Left colon (tissue), 2 donors: ENCODE measurements around the gene VPS35. TPM values are rescaled to one million over a fixed set of nuclear protein-coding genes. Genes with fewer than 3 reads are reported as not detected.
"Not testable (repeated sequence)": the region's sequence is repeated elsewhere in the genome, so short reads cannot be mapped to it uniquely, and the experiment has no call there.

Experiments
- ATAC-seq: fragments of 200-7000 bp; cut with Tn5 transposase; one replicate; pipeline ENCODE4 v1.9.1; 2020; ENCODE audit warnings: mild to moderate bottlenecking, moderate library complexity
- DNase-seq, 2 donors: peaks; one replicate each; pipeline ENCODE4 v3.0.0-alpha.2; 2020
- intact Hi-C, 2 donors: fragments of 100-400 bp; cut with DNase I in 1 of 2; cut with micrococcal nuclease in 1 of 2; formaldehyde crosslinking; loops; one replicate each; pipeline versions ENCODE4 v1.11.2 to v1.14.0; 2022; cut with DNase I, micrococcal nuclease
- total RNA-seq, 2 donors: library from RNA; stranded (reverse); fragmentation: NEBNext Ultra II Directional; extraction: Animal tissue kit (Norgen Biotek cat#: 25700); gene quantifications; one replicate each; pipeline ENCODE4 v1.2.1, GENCODE V29; 2021
- donor health status: DM: no; HTN: no; CAD: no.
- donor health status: DM: yes; HTN: yes; CAD: no.

The VPS35 gene
- total RNA-seq, 2 donors from 2014 or later, result 82.1 to 108 TPM

DNA sequence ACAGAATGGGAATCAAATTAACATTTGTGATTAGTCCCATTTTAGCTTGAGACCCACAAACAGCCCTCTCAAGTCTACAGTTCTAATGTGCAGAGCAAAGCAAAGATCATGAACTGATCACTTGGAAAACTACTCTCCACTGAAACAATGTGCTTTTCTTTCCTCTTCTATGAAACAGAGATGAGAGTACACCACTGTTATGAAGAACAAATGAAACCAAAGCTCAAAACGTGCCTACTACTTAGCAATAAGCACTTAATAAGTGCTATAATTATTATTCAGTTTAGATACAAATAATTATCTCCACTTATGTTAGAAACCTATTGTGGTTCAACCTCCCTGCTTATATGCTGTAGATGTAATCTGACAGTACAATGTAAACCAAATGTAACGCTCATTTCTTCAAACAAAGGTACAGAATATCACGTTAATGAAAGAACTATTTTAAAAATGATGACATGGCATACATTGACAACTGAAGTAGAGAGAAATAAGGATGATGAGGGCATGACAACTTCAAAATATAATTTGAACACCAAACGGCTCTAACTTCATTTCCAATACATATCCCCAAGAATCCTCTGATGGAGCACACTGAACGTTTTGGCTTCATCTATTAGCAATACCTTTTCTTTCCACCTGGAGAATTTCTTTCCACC is 2.0 kb downstream of the VPS35 start:
- DNase-seq (no peak), ATAC-seq (no peak)
- intact Hi-C loops, result no loop called here

DNA sequence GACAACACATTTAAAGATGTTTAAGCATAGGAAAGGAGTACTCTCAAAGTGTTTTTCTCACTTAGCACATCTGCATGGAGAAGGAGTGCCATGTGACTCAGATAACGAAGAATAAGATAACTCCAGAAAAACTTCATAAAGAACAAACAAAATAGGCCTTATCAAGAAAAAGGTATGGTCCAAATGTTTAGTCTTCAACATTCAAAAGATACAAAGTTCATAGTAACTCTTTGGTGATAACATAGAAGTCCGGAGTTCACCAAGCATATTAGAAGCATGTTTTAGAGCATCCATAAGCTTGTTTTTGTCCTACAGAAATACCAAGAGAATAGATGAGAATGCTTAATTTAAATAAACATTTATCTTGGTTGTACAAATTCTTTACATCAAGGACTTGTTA is 7.1 kb downstream of the VPS35 start:
- ATAC-seq, intact Hi-C loops, DNase-seq: not testable (repeated sequence)

DNA sequence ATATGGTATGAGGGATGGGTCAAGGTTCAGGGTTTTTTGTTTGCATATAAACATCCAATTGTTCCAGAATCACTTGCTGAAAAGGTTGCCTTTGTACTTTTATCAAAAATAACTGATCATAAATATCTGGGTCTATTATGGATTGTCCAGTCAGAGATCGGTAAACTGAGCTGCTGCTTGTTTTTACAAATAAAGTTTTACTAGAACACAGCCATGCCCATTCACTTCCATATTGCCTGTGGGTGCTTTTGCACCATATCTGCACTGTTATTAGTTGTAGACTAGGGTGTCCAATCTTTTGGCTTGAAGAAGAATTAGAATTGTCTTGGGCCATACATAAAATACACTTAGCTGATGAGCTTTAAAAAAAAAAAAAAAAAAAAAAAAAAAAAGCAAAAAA is 11.0 kb downstream of the VPS35 start:
- DNase-seq, ATAC-seq, intact Hi-C loops: not testable (repeated sequence)

DNA sequence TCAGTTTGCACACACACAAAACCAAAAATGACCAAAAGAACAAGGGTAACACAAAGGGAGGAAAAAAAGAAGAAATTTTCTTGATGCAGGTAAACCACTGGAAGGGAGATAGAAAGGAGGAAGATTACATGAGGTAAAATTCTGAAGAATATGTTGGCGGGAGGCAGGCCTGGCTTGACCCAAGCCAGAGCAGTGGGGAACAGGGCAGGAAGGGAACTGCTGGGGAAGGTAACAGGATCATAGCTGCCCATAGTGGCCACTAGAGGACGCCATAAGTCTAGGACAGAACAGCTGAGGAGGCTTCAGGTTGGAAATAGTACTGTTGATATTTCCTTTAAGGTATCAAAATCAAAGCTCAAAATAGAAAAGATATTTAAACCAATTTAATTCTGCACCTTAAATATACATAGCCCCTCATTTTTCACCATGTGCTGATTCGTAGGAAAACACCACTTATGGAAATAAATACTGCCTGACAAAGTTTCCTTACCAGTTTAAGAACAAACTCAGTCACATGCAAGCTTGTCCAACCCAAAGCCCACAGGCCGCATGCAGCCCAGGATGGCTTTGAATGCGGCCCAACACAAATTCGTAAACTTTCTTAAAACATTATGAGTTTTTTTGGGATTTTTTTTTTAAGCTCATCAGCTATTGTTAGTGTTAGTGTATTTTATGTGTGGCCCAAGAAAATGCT is 15.5 kb downstream of the VPS35 start:
- peak; percentile 33 to 52 for DNase-seq
- ATAC-seq, result peak; percentile 97
- intact Hi-C loops, result no loop called here

DNA sequence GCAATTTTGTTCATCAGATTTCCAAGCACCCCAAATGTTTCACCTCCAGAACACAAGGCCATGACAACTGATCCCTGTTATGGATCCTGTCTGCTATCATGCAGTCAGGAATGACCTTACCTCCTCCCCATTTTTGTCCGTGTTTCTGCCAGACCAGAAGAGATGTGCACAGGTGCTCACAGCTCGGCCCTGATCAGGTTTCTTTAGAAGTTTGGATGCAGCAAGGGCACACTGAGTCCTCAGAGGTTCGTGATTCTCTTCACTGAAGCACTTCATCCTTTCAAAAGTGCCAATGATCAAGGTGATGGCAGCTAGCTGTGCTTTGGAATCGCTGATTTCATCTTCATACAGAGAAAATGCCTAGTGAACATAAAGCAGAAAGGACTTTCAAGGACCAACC is 26.9 kb downstream of the VPS35 start:
- ATAC-seq (no peak), DNase-seq (no peak)
- intact Hi-C loops, result no loop called here

DNA sequence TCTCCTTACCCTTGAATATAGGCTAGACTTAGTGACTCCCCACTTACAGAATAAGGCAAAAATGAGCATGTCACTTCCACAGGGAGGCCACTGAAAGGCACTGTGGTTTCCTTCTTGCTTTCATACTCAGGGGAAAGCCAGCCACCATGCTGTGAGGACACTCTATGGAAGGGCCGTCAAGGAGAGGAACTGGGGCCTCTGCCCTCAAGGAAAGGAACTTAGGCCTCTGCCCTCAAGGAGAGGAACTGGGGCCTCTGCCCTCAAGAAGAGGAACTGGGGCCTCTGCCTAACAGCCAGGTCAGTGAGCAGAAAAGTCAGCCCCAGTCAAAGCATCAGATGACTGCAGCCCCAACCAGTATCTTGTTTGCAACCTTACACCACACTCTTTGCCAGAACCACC is 30.1 kb downstream of the VPS35 start:
- intact Hi-C loops, result no loop called here
- ATAC-seq (peak; percentile 43), DNase-seq (peak; percentile 7 to 39)

DNA sequence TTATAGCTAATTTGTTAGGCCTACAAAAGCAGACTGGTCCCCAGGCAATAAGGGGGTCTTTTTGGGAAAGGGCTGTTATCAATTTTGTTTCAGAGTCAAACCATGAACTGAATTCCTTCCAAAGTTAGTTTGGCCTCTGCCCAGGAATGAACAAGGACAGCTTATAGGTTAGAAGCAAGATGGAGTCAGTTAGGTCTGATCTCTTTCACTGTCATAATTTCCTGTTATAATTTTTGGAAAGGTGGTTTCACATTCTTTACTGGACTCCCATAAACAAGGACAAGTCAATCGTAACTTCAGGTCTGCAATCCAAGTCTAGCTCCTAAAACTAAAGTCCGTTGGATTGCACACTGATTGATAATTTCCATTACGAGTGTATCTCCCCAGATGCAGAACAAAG is 37.7 kb downstream of the VPS35 start:
- DNase-seq (no peak), ATAC-seq (no peak)
- intact Hi-C loops, result no loop called here

DNA sequence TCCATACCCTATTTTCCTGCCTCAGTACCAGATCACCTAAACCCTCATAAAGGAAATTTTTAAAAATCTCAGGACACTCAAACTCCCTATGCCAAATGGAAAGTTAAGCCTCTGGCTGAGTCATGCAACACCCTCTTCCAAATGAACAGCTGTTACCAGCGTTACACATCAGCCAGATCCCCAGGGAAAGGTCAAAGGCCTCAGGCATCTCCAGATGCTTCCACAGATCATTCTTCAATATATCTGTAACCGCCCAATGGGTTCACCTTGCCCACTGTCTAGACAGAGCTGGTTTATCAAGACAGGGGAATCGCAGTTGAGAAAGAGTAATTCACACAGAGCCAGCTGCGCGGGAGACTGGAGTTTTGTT is 38.7 kb downstream of the VPS35 start:
- no peak for DNase-seq
- intact Hi-C loops, result no loop called here

DNA sequence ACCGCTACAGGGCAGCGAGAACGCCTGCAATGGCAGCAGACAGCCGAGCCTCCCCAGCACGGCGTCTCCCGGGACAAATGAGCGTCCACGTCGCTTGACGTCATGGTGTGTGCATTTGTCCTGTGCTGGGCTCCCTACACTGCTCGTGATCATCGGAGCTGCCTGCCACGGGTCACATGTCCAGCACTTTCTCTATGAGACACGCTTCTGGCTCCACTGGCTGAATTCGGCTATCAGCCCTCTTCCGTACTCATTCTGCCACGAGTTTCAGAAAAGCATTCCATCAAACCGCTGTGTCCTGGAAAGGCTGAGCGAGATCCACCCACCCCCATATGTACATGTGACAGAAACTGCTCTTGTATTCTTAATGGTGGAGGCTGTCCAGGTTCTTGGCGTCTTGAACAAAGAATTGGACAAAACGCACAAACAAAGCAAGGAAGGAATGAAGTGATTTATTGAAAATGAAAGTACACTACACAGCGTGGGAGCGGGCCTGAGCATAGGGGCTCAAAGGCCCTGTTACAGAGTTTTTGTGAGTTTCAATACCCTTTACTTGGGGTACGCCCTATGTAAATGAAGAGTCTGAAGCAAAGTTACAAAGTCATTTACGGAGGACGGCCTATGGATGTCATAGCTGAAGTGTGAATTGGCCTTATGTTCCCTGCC is 39.3 kb downstream of the VPS35 start:
- ATAC-seq (no peak), DNase-seq (peak; percentile 14 to 53)
- intact Hi-C loops, result no loop called here

More for the DNA sequence above, 38.7 kb downstream of the VPS35 start:
- ATAC-seq, result no peak

DNA sequence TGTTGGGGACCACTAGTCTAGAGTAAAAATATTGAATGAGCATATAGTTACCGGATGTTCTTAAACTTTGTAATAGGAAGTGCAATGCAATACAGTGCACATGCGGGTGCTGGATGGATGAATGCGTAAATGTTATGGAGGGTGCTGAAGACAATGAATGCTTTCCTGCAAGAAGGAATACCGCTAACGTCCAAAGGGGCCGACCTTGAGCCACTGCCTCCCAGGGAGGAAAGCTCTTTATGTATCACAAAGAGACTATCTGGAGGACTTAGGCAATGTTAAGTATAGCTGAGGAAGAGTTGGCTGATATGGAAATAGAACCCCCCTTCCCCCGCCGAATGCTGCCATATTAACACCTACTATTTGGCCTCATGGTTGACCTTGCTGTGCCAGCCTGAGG is 40.3 kb downstream of the VPS35 start:
- intact Hi-C loops, result no loop called here
- DNase-seq, result no peak

DNA sequence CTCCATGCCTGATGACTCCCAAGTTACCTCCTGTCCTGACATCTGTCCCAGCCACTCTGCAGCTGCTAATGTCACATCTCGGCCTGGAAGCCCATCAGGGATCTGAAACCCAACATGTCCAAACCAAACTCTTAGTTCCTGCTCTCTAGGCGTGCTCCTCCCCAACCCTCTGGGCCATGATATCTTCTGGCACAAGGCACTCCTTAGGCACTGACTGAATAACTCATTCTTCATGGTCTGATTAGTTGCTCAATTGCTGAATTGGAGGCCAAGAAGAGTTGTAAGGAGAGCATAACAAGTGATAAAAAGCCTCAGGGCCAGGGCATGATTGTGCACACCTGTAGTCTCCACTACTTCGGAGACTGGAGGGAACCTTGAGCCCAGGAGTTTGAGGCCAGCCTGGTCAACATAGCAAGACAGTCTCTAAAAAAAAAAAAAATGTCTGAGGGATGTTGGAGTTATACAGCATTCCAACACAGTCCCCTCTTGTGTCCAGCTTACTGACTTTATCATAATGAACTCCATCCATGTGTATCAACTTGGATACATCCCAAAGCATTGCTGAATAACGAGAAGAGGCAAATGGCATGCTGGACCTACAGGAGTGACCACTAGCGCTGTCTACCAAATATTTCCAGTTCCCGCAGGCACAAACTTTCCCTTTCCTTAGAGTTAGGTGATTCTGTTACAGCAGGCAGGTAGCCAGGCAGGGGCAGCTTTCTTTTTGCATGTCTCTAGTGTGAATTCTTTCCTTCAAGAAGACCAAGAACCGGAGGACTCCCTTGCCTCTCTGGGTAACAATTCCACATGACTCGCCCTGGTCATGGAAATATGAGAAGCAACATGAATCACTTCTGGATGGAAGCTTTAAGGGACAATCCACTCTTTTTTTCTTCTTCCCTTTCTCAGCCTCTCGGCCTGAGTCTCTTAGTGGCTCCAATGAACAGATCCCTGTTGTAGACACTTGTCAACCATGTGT is 49.7 kb downstream of the VPS35 start:
- no peak for ATAC-seq
- intact Hi-C loops, result no loop called here
- no peak for DNase-seq

More for the DNA sequence above, 40.3 kb downstream of the VPS35 start:
- ATAC-seq, result no peak

DNA sequence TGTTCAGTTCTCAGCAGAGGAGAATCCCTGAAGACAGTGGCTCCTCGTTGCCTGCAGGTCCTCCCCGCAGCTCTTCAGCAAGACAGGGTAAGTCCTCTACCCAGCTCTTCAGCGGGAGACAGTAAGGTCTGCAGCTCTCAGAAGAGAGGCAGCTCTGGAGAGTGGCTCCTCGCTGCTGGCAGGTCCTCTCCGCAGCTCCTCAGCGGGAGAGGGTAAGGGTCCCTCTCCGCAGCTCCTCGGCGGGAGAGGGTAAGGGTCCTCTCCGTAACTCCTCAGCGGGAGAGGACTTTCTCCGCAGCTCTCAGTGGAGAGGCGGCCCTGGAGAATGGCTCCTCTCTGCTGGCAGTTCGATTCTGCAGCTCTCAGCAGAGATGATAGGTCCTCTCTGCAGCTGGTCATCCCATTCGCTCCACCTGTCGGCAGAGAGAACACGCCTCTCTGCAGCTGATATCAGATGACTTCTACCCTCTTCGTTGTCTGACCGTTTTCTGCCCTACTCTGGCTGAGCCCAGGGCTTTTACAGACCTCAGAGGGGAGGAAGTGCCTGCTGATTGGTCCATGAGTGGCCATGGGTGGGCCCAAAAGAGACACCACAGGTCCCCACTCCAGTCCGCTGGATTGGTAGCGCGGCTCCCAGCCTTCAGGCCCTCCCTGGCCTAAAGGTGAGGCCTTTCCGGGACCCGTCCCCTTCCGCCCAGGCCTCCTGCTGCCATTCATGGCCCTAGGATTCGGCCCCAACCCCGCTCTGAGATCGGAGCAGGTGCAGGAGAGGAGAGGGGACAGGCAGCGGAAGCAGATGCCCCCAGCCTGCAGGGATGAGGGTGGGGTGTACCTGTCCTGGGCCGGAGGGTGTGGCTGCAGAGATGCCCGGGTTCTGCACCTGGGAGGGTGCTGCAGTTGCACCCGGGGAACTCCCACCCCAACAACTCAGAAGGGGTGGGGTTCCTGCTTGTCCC is 55.9 kb downstream of the VPS35 start:
- ATAC-seq (no peak), DNase-seq (no peak)
- intact Hi-C loops, result no loop called here

DNA sequence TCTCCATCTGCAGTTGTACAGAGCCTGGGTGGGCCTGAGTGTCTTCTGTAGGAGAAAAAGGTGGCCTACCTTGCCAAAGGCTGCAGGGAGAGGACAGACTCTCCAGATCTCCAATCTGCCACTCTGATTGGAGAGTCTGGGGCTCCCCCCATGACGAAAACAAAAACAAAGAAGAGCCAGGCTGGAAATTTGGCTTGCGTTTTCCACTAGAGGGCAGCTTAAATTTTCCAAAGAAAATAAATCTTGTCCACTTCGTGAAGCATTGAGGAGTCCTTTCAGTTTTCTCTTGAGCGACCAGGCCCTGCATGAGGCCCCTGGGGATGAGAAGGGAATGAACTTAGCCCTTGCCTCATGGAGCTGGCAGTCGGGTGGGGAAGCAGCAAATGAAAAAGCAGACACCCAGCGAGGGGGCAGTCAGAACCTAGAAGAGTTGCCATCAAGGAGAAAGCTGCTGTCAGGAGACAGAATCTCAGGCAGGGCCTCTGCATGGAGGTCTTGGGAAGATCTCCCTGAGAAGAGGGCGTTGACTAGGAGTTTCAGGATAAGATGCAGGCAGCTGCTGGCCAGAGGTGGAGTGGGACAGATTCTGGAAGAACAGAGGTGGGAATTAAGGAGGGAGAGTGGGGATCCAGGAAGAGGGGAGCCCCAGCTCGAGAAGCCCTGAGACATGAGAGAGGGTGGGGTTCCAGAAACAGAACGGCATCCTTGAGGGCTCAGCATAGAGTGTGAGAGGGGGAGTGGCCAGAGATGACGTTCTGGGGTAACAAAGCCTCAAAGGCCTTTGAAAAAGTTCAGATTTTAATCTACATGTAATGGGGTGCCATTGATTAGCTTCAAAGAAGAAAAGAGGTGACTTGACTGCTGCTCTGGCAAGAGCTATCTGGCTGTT is 59.4 kb downstream of the VPS35 start:
- DNase-seq (no peak), ATAC-seq (no peak)
- intact Hi-C loops, result no loop called here

DNA sequence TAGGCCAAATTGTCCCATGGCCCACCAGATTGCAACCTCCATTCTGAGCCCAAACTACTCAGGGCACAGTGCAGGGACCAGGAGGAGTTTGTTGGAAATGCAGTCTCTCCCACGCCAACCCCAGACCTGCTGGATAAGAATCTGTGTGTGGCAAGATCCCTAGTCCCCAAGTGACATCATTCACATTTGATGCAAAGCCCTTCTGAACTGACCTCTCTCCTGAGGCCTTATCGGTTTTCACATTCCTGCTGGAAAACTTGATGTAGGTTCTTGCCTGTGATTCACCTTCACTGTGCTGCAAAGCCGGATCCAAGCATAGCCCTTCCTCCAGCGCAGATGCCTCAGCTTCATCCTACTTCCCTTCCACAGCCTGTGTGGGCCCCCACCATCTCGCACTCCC is 61.2 kb downstream of the VPS35 start:
- ATAC-seq, result no peak
- intact Hi-C loops, result no loop called here
- no peak for DNase-seq

DNA sequence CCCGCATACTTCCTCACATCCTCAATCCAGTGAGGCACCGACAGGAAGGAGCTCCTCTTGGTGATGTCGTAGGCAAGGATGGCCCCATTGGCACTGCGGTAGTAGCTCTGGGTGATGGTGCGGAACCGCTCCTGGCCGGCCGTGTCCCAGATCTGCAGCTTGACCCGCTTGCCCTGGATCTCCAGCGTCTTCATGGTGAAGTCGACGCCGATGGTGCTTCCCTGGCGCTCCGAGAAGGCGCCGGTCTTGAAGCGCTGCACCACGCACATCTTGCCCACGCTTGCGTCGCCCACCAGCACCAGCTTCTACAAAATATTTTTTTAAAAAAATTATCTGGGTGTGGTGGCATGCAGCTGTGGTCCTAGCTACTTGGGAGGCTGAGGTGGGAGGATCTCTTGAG is 62.3 kb downstream of the VPS35 start:
- DNase-seq, ATAC-seq, intact Hi-C loops: not testable (repeated sequence)

DNA sequence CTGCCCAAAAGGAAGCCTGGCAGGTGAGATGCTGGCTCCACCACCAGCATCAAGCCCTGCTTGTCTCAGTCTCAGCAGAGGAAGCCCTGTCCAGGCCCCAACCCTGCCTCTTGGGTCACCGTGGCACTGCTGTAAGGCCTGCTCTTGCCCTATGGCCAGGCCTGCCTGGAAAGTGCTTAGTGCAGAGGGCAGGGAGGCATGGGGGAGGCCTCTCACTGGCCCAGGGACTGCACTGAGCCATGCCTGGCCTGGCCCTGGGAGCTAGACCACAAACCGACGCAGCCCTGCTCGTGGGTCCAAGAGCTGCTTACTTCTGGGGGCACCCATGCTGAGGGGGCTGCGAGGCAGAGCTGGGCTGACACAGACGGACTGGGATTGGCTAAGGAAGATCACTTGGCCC is 64.1 kb downstream of the VPS35 start:
- intact Hi-C loops, ATAC-seq, DNase-seq: not testable (repeated sequence)

DNA sequence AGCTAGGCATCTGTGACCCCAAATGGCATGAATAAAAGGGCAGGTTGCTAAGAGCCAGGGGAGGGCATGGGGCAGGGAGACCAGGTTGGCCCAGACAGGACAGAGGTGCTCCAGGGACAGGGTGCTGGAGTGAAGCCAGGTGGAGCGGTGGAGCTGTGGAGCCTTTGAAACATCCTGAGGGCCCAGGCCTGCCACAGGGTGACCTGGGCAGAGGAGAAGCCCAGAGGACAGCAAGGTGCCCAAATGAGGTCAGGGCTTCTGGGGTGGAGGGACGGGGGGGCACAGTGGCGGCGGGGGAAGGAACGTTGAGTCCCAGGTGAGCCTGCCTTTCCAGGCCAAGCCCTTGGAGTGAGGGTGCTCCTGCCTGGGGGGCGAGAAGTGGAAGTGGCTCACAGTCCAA is 65.3 kb downstream of the VPS35 start:
- intact Hi-C loops, DNase-seq: not testable (repeated sequence)
- peak; percentile 22 for ATAC-seq
